ENCODE results near the gene CCDC47.
A peak's percentile ranks its signal among the peaks of the same experiment; 100 is the strongest.

CCDC47 gene

DNA sequence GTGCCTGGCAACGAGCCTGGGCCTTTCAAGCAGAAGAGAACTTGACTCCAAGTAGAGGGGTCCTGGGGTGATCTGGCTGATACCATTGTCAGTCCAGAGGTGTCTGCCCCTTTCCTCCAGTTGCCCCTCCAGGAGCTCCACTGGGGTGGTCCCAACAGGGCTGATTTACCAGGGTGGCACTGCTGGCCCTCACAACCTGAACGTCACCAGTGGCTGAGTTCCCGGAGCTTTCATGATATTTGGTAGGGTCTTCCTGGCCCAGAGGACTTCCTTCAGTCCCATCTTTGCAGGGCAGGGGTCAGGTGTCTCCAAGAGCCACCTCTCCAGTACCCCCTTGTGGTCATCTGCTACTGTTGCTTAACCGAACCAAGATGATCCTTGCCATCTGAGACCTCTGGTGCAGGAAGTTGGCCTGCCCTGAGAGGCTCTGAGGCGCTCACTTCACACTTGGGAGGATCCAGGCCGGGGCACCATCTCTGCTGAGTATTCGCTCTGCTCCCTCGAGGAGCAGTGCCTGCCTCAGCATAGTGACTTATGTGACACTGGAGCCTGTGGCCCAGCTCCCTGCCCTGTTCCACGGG lies 76.9 kb downstream of the CCDC47 start:
- peak; percentile 56 to 58 for DNase-seq

DNA sequence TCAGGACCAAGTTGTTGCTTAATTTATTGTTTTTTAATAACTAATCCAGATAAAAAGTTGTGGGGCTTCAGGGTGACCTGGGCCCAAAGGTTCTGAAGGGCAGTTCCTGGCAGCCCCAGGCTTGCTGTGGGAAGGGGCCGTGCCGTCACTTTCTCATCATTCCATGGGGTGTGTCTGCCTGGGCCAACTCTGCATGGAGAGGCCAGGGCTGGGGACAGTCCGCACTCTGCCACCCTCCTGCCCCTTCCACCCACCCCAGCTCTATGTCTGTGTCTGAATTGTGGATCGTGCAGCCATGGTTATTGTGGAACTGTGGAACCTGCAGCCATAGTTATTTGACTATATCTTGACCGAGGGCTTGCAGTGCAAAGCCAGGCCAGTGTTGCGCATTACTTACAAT lies 77.5 kb downstream of the CCDC47 start:
- no peak for DNase-seq

Data from inflammatory macrophage (primary cell).